H9 (cell line): ENCODE data around the gene CCNY. TPM values are rescaled to one million over a fixed set of nuclear protein-coding genes. Genes with fewer than 3 reads are reported as not detected.

Experiments
- DNase-seq: peaks from one replicate; pipeline ENCODE4 v3.0.0-alpha.2; 2017
- H2AFZ ChIP-seq: one replicate; pipeline ENCODE4 v1.6.1; 2013; ENCODE audit warnings: mild to moderate bottlenecking, low read length, control low read depth, moderate library complexity
- H2AK5ac ChIP-seq: 2 replicates; pipeline ENCODE4 v1.6.1; 2013; ENCODE audit warnings: low read length, control low read depth, mixed read lengths; ENCODE audit not compliant: insufficient read length
- H2BK120ac ChIP-seq: one replicate; pipeline ENCODE4 v1.6.1; 2013; ENCODE audit warnings: low read depth, mild to moderate bottlenecking, low read length, control low read depth, inconsistent platforms; ENCODE audit not compliant: poor library complexity, severe bottlenecking
- H2BK12ac ChIP-seq: 2 replicates; pipeline ENCODE4 v1.6.1; 2013; ENCODE audit warnings: low read length, control low read depth, mixed read lengths, low read depth; ENCODE audit not compliant: insufficient read length
- H2BK15ac ChIP-seq: 2 replicates; pipeline ENCODE4 v1.6.1; 2013; ENCODE audit warnings: low read depth, low read length, control low read depth
- H2BK20ac ChIP-seq: one replicate; pipeline ENCODE4 v1.6.1; 2013; ENCODE audit warnings: low read depth, mild to moderate bottlenecking, low read length, control low read depth, inconsistent platforms; ENCODE audit not compliant: poor library complexity, severe bottlenecking
- H2BK5ac ChIP-seq: 2 replicates; pipeline ENCODE4 v1.6.1; 2013; ENCODE audit warnings: low read length, control low read depth, mixed read lengths; ENCODE audit not compliant: insufficient read length
- H3K14ac ChIP-seq: 2 replicates; pipeline ENCODE4 v1.6.1; 2013; ENCODE audit warnings: low read length, control low read depth; ENCODE audit not compliant: insufficient read depth
- H3K18ac ChIP-seq: 2 replicates; pipeline ENCODE4 v1.6.1; 2013; ENCODE audit warnings: low read depth, mild to moderate bottlenecking, mixed read lengths, low read length, control low read depth; ENCODE audit not compliant: insufficient read length
- H3K23ac ChIP-seq: 2 replicates; pipeline ENCODE4 v1.6.1; 2013; ENCODE audit warnings: low read length, control low read depth, mixed read lengths, low read depth; ENCODE audit not compliant: insufficient read length
- H3K23me2 ChIP-seq: 2 replicates; pipeline ENCODE4 v1.6.1; 2013; ENCODE audit warnings: low read depth, mild to moderate bottlenecking, mixed read lengths, low read length, control low read depth; ENCODE audit not compliant: insufficient read length, poor library complexity, severe bottlenecking
- H3K27ac ChIP-seq: 2 replicates; pipeline ENCODE4 v1.5.1; 2013; ENCODE audit warnings: low read length, control low read depth, mixed read lengths, low read depth; ENCODE audit not compliant: insufficient read length
- H3K27me3 ChIP-seq: 2 replicates; pipeline ENCODE4 v1.6.1; 2013; ENCODE audit warnings: low read length, control low read depth, inconsistent platforms; ENCODE audit not compliant: insufficient read depth
- H3K4ac ChIP-seq: 2 replicates; pipeline ENCODE4 v1.6.1; 2013; ENCODE audit warnings: low read depth, mild to moderate bottlenecking, control low read depth, inconsistent platforms, low read length, moderate library complexity
- H3K4me1 ChIP-seq: 2 replicates; pipeline ENCODE4 v1.6.1; 2013; ENCODE audit warnings: low read length, control low read depth, inconsistent platforms; ENCODE audit not compliant: insufficient read depth
- H3K4me2 ChIP-seq: 2 replicates; pipeline ENCODE4 v1.6.1; 2013; ENCODE audit warnings: low read length, control low read depth, mixed read lengths; ENCODE audit not compliant: insufficient read length, insufficient read depth
- H3K56ac ChIP-seq: 2 replicates; pipeline ENCODE4 v1.6.1; 2013; ENCODE audit warnings: low read depth, mild to moderate bottlenecking, mixed read lengths, low read length, control low read depth; ENCODE audit not compliant: insufficient read length
- H3K79me1 ChIP-seq: 2 replicates; pipeline ENCODE4 v1.6.1; 2013; ENCODE audit warnings: low read depth, mild to moderate bottlenecking, moderate library complexity, low read length, control low read depth, inconsistent platforms; ENCODE audit not compliant: insufficient read depth, poor library complexity, severe bottlenecking
- H3K79me2 ChIP-seq: 2 replicates; pipeline ENCODE4 v1.6.1; 2013; ENCODE audit warnings: low read length, control low read depth, inconsistent platforms; ENCODE audit not compliant: insufficient read depth
- H3K9ac ChIP-seq: 2 replicates; pipeline ENCODE4 v1.6.1; 2013; ENCODE audit warnings: low read length, control low read depth, mixed read lengths; ENCODE audit not compliant: insufficient read length; ENCODE audit errors: extremely low read depth
- H3K9me3 ChIP-seq: one replicate; pipeline ENCODE4 v1.6.1; 2013; ENCODE audit warnings: low read depth, low read length, inconsistent platforms; ENCODE audit not compliant: control insufficient read depth
- H3T11ph ChIP-seq: one replicate; pipeline ENCODE4 v1.6.1; 2013; ENCODE audit warnings: mild to moderate bottlenecking, low read length, control low read depth, inconsistent platforms
- H4K20me1 ChIP-seq: one replicate; pipeline ENCODE4 v1.6.1; 2013; ENCODE audit not compliant: control insufficient read depth, insufficient read length, insufficient read depth
- H4K5ac ChIP-seq: 2 replicates; pipeline ENCODE4 v1.6.1; 2013; ENCODE audit warnings: low read depth, mild to moderate bottlenecking, mixed read lengths, low read length, control low read depth; ENCODE audit not compliant: insufficient read length
- H4K8ac ChIP-seq: replicated peaks from 2 replicates; pipeline ENCODE4 v1.6.1; 2013; ENCODE audit warnings: low read length, control low read depth, mixed read lengths, low read depth; ENCODE audit not compliant: insufficient read length
- H4K91ac ChIP-seq: 2 replicates; pipeline ENCODE4 v1.6.1; 2013; ENCODE audit warnings: low read depth, mild to moderate bottlenecking, moderate library complexity, mixed read lengths, low read length, control low read depth; ENCODE audit not compliant: insufficient read length
- H3K27ac Mint-ChIP-seq, 3 experiments: 2 replicates in 2 of 3; 3 replicates in 1 of 3; pipeline ENCODE4 v1.8.0; 2020 to 2021; ENCODE audit warnings: mixed read lengths in 3 of 3, mild to moderate bottlenecking in 1 of 3, moderate library complexity in 1 of 3
- H3K27me3 Mint-ChIP-seq: 2 replicates; pipeline ENCODE4 v1.8.0; 2021; ENCODE audit warnings: low read depth, mild to moderate bottlenecking, moderate library complexity, mixed read lengths
- H3K36me3 Mint-ChIP-seq, 3 experiments: 2 replicates in 2 of 3; 3 replicates in 1 of 3; pipeline ENCODE4 v1.8.0; 2020 to 2021; ENCODE audit warnings: low read depth in 3 of 3, mixed read lengths in 3 of 3; ENCODE audit not compliant: insufficient read depth in 1 of 3
- H3K4me1 Mint-ChIP-seq, 2 experiments: 2 replicates each; pipeline ENCODE4 v1.8.0; 2020; ENCODE audit warnings: mixed read lengths in 2 of 2
- H3K4me3 Mint-ChIP-seq, 2 experiments: 2 replicates in 1 of 2; 3 replicates in 1 of 2; pipeline ENCODE4 v1.8.0; 2020 to 2021; ENCODE audit warnings: mild to moderate bottlenecking in 2 of 2, mixed read lengths in 2 of 2, moderate library complexity in 1 of 2
- H3K9me3 Mint-ChIP-seq, 2 experiments: 2 replicates in 1 of 2; 3 replicates in 1 of 2; pipeline ENCODE4 v1.8.0; 2020; ENCODE audit warnings: mild to moderate bottlenecking in 2 of 2, mixed read lengths in 2 of 2, moderate library complexity in 1 of 2
- CTCF ChIP-seq: fragments of 200-600 bp; sonication (generic); conservative IDR thresholded peaks from 3 replicates; pipeline ENCODE4 v1.8.0; 2021; ENCODE audit warnings: antibody characterized with exemption, mild to moderate bottlenecking
- WGBS: extraction: QIAGEN DNeasy Blood & Tissue Kit; methylation state at CpG from one replicate; pipeline ENCODE4 v1.1.7; 2013; ENCODE audit warnings: missing lambda C conversion rate, low lambda C conversion rate, mixed read lengths; ENCODE audit not compliant: insufficient read length; ENCODE audit errors: extremely low coverage; 5-methylcytosine and 5-hydroxymethylcytosine counted together
- total RNA-seq: library from RNA; stranded (reverse); gene quantifications from 2 replicates; pipeline ENCODE4 v1.2.1, GENCODE V29; 2021

CCNY gene
- total RNA-seq, 1 experiment from 2014 or later: 62.1 TPM

GRCh38 chr10:35481413-35481812, 145.1 kb downstream of the CCNY start:
- no peak overlapping the region for H3K27ac ChIP-seq
- no peak for TF ChIP-seq CTCF
- H3K23me2 ChIP-seq: no peaks in the 10 kb centered on the region

More at GRCh38 chr10:35481413-35481812, 145.1 kb downstream of the CCNY start:
- Histone ChIP-seq H4K20me1 (no peaks in the 10 kb centered on the region), H3T11ph (no peak overlapping the region), H2BK120ac (no peak overlapping the region), H3K9ac (no peak overlapping the region), H3K79me2 (no peaks in the 10 kb centered on the region), H2BK20ac (no peak overlapping the region), H4K8ac (no peak overlapping the region), H3K27me3 (no peaks in the 10 kb centered on the region), H2BK5ac (no peak overlapping the region), H3K79me1 (peaks cover 2% of the 10 kb centered on the region), H3K56ac (no peak overlapping the region), H3K4me2 (no peak overlapping the region), H4K91ac (no peak overlapping the region), H3K23ac (no peak overlapping the region), H3K9me3 (no peaks in the 10 kb centered on the region), H2AK5ac (no peak overlapping the region), H2BK15ac (no peak overlapping the region), H3K14ac (no peak overlapping the region), H2BK12ac (no peak overlapping the region), H3K4ac (no peak overlapping the region), H4K5ac (no peak overlapping the region), H3K18ac (no peak overlapping the region), H2AFZ (no peak overlapping the region), H3K4me1 (no peaks in the 10 kb centered on the region)
- Mint-ChIP-seq H3K4me1 (peaks cover 7% of the 10 kb centered on the region in 2 experiments), H3K36me3 (peaks cover 1 to 12% (median 7%) of the 10 kb centered on the region in 3 experiments; a peak in 4 of 7 replicates), H3K27ac (no peak overlapping the region), H3K9me3 (no peaks in the 10 kb centered on the region; a peak in 1 of 5 replicates), H3K27me3 (no peaks in the 10 kb centered on the region), H3K4me3 (no peak overlapping the region)
- DNase-seq: no peak
- no CpG with 5 or more reads among the region's 2 CpGs for WGBS
